COLO829 (cell line): Measurements from ENCODE around the gene MSMB.

Experiments
- DNase-seq: peaks from one replicate; pipeline ENCODE4 v3.0.0; 2012; ENCODE audit warnings: low spot score

Gene MSMB

GRCh38 chr10:46033602-46034011 is 12.5 kb downstream of the MSMB start:
- peak; percentile 22 for DNase-seq

GRCh38 chr10:46031648-46032532 is 14.2 kb downstream of the MSMB start:
- no peak for DNase-seq

GRCh38 chr10:46030091-46030937 is 15.8 kb downstream of the MSMB start, which contains the start of gene NCOA4:
TSS of gene NCOA4 (minus strand) at chr10:46030623. CDS start at chr10:46016680, 13,943 bp downstream.
- peak; percentile 98 for DNase-seq

- no peak for DNase-seq
Measured at GRCh38 chr10:46029461-46030030, 16.5 kb downstream of the MSMB start.

- no peak for DNase-seq
Measured at GRCh38 chr10:46028584-46029460, 17.2 kb downstream of the MSMB start.

- no peak for DNase-seq
Measured at GRCh38 chr10:46026106-46026505, 20.0 kb downstream of the MSMB start.

GRCh38 chr10:46025406-46025805 is 20.7 kb downstream of the MSMB start:
- no peak for DNase-seq

GRCh38 chr10:46024948-46025347 is 21.1 kb downstream of the MSMB start:
- no peak for DNase-seq

- DNase-seq: peak; percentile 52
Measured at GRCh38 chr10:46022978-46023702, 22.9 kb downstream of the MSMB start.

- no peak for DNase-seq
Measured at GRCh38 chr10:46020344-46020657, 25.8 kb downstream of the MSMB start.

- DNase-seq: no peak
Measured at GRCh38 chr10:46019569-46020343, 26.3 kb downstream of the MSMB start.

GRCh38 chr10:46019177-46019528 is 26.9 kb downstream of the MSMB start:
- DNase-seq: no peak

- no peak for DNase-seq
Measured at GRCh38 chr10:46018453-46019176, 27.5 kb downstream of the MSMB start.

- no peak for DNase-seq
Measured at GRCh38 chr10:46017733-46018132, 28.3 kb downstream of the MSMB start.

GRCh38 chr10:46016811-46017210 is 29.3 kb downstream of the MSMB start:
- no peak for DNase-seq

GRCh38 chr10:46016190-46016589 is 29.9 kb downstream of the MSMB start:
- DNase-seq: no peak

- no peak for DNase-seq
Measured at GRCh38 chr10:46014683-46015405, 31.2 kb downstream of the MSMB start.

- no peak for DNase-seq
Measured at GRCh38 chr10:46014206-46014605, 31.9 kb downstream of the MSMB start.

GRCh38 chr10:46012746-46013145 is 33.3 kb downstream of the MSMB start:
- DNase-seq: no peak
